Uterus (tissue), 4 donors: Measurements from ENCODE around the gene INHBB. TPM values are rescaled to one million over a fixed set of nuclear protein-coding genes. Genes with fewer than 3 reads are reported as not detected.

Source experiments
- DNase-seq, 2 donors: peaks; one replicate each; pipeline ENCODE4 v3.0.0-alpha.2; 2019 to 2020
- H3K27ac ChIP-seq, 2 donors: fragments of 200-600 bp; sonication (generic); 1 replicate in 1 of 2; 2 replicates in 1 of 2; pipeline ENCODE4 v1.5.1; 2016 to 2018
- H3K27me3 ChIP-seq, 2 donors: fragments of 200-600 bp; sonication (generic); one replicate each; pipeline ENCODE4 v1.5.1; 2018 to 2019; ENCODE audit warnings: control low read depth in 1 of 2
- H3K36me3 ChIP-seq, 2 donors: fragments of 200-600 bp; sonication (generic); one replicate each; pipeline ENCODE4 v1.5.1; 2019; ENCODE audit warnings: control low read depth in 1 of 2
- H3K4me1 ChIP-seq, 2 donors: fragments of 200-600 bp; sonication (generic); one replicate each; pipeline ENCODE4 v1.5.1; 2018 to 2019; ENCODE audit warnings: control low read depth in 1 of 2
- H3K4me3 ChIP-seq, 2 donors: fragments of 200-600 bp; sonication (generic); 1 replicate in 1 of 2; 2 replicates in 1 of 2; pipeline ENCODE4 v1.5.1; 2018 to 2019; ENCODE audit warnings: mild to moderate bottlenecking in 1 of 2
- H3K9me3 ChIP-seq, 2 donors: fragments of 200-600 bp; sonication (generic); one replicate each; pipeline ENCODE4 v1.5.1; 2019; ENCODE audit warnings: control low read depth in 1 of 2
- CTCF ChIP-seq, 4 experiments: fragments of 200-600 bp in 2 of 4; fragments of 450-650 bp in 2 of 4; sonication (generic) in 2 of 4; IDR thresholded peaks; one replicate each; pipeline ENCODE4 v1.5.1; 2016 to 2019; ENCODE audit warnings: antibody characterized with exemption in 4 of 4, mild to moderate bottlenecking in 2 of 4, moderate library complexity in 1 of 4
- POLR2A ChIP-seq, 2 donors: fragments of 450-650 bp; IDR thresholded peaks; one replicate each; pipeline ENCODE4 v1.6.1; 2016; ENCODE audit warnings: antibody characterized with exemption in 2 of 2, mild to moderate bottlenecking in 1 of 2, moderate library complexity in 1 of 2
- intact Hi-C: fragments of 100-400 bp; cut with DNase I; formaldehyde crosslinking; loops from one replicate; pipeline ENCODE4 v1.15.1; 2023; ENCODE audit warnings: low total_unique reads
- total RNA-seq, 4 donors: library from RNA; depleted of rRNA in 3 of 4; stranded (reverse); fragments of >200 nt in 3 of 4; gene quantifications; one replicate each; pipeline versions ENCODE4 v1.1.0 to v1.2.4, GENCODE V29; 2014 to 2023
- donor health status: DM: yes; HTN: yes; CAD: no.

Gene INHBB
- total RNA-seq, 4 donors from 2014 or later = 0.35 to 18.1 (median 4.2) TPM

- DNase-seq = no peak
- Histone ChIP-seq H3K27ac (no peak overlapping the region), H3K4me1 (no peaks in the 10 kb centered on the region), H3K9me3 (no peaks in the 10 kb centered on the region), H3K27me3 (no peaks in the 10 kb centered on the region), H3K4me3 (no peak overlapping the region), H3K36me3 (no peaks in the 10 kb centered on the region)
- TF ChIP-seq POLR2A (IDR thresholded peaks at IDR 0.05) = no peak
- TF ChIP-seq CTCF (IDR thresholded peaks at IDR 0.05) = no peak
- intact Hi-C loops = no loop called here
These were observed 21.7 kb downstream of the INHBB start for GRCh38 chr2:120367649-120368048.

- H3K9me3 ChIP-seq = no peaks in the 10 kb centered on the region
- intact Hi-C loops = no loop called here
- no peak for TF ChIP-seq POLR2A (IDR thresholded peaks at IDR 0.05)
- TF ChIP-seq CTCF (IDR thresholded peaks at IDR 0.05) = no peak
These were observed 22.1 kb downstream of the INHBB start for GRCh38 chr2:120368086-120368485.

GRCh38 chr2:120369250-120369649, 23.3 kb downstream of the INHBB start:
- DNase-seq = no peak
- H3K4me3 ChIP-seq = no peak overlapping the region
- no peak overlapping the region for H3K27ac ChIP-seq
- H3K36me3 ChIP-seq = no peaks in the 10 kb centered on the region
- H3K4me1 ChIP-seq = no peaks in the 10 kb centered on the region
- TF ChIP-seq CTCF (IDR thresholded peaks at IDR 0.05) = no peak
- no peak for TF ChIP-seq POLR2A (IDR thresholded peaks at IDR 0.05)
- H3K9me3 ChIP-seq = no peaks in the 10 kb centered on the region
- H3K27me3 ChIP-seq = no peaks in the 10 kb centered on the region
- intact Hi-C loops = no loop called here

More at GRCh38 chr2:120368086-120368485, 22.1 kb downstream of the INHBB start:
- Histone ChIP-seq H3K27ac (no peak overlapping the region), H3K4me3 (no peak overlapping the region), H3K27me3 (no peaks in the 10 kb centered on the region), H3K36me3 (no peaks in the 10 kb centered on the region), H3K4me1 (no peaks in the 10 kb centered on the region)
- no peak for DNase-seq

- intact Hi-C loops = no loop called here
- H3K27me3 ChIP-seq = no peaks in the 10 kb centered on the region
- no peak overlapping the region for H3K4me3 ChIP-seq
- no peaks in the 10 kb centered on the region for H3K9me3 ChIP-seq
- no peak overlapping the region for H3K27ac ChIP-seq
- no peak for DNase-seq
- no peaks in the 10 kb centered on the region for H3K4me1 ChIP-seq
- TF ChIP-seq CTCF (IDR thresholded peaks at IDR 0.05) (no peak), POLR2A (IDR thresholded peaks at IDR 0.05) (no peak)
- H3K36me3 ChIP-seq = no peaks in the 10 kb centered on the region
These were observed 26.2 kb downstream of the INHBB start for GRCh38 chr2:120371969-120372625.

- intact Hi-C loops = no loop called here
- no peaks in the 10 kb centered on the region for H3K27me3 ChIP-seq
- H3K4me3 ChIP-seq = no peak overlapping the region
- H3K27ac ChIP-seq = no peak overlapping the region
- H3K9me3 ChIP-seq = no peaks in the 10 kb centered on the region
- TF ChIP-seq CTCF (IDR thresholded peaks at IDR 0.05) = no peak
- no peak for TF ChIP-seq POLR2A (IDR thresholded peaks at IDR 0.05)
- no peaks in the 10 kb centered on the region for H3K36me3 ChIP-seq
- DNase-seq = no peak
- H3K4me1 ChIP-seq = no peaks in the 10 kb centered on the region
These were observed 26.9 kb downstream of the INHBB start for GRCh38 chr2:120372816-120373215.
